Astrocyte (in vitro differentiated cells and primary cell): Measurements from ENCODE around the gene SLC25A25.

Experiments used
- CTCF ChIP-seq: IDR thresholded peaks from 2 replicates; pipeline ENCODE4 v1.5.1; 2011; ENCODE audit warnings: low read depth, mild to moderate bottlenecking, inconsistent platforms, low read length, moderate library complexity; ENCODE audit not compliant: insufficient read depth
- EZH2 ChIP-seq: IDR thresholded peaks from 2 replicates; pipeline ENCODE4 v1.6.1; 2012; ENCODE audit warnings: mild to moderate bottlenecking, low read length, inconsistent platforms; ENCODE audit not compliant: insufficient read depth

GRCh38 chr9:128146591-128147120 is 78.6 kb downstream of the SLC25A25 start:
- TF ChIP-seq CTCF, result no peak
- no peak for TF ChIP-seq EZH2
